Anterior cingulate cortex (tissue), 58 donors: ENCODE results near the gene C1QL1.

ENCODE experiments used
- DNase-seq, 58 donors: peaks; one replicate each; lab custom pipeline; 2025; lab: John Stamatoyannopoulos, UW

C1QL1 gene

DNA sequence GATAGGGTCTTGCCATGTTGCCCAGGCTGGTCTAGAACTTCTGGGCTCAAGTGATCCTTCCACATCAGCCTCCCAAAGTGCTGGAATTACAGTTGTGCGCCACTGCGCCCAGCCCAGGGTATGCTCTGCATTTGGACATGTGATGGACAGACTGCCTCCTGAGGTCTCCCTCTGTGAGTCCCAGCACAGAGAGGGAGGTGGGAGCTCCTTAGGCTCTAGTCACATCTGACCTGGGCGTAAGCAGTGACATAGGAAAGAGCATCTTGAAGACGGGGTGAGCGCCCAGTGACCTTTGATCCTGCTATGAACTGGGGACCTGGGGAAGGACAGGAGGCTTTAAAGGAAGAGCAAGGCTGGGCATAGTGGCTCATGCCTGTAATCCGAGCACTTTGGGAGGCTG, 50.6 kb downstream of the C1QL1 start:
- no peak for DNase-seq

DNA sequence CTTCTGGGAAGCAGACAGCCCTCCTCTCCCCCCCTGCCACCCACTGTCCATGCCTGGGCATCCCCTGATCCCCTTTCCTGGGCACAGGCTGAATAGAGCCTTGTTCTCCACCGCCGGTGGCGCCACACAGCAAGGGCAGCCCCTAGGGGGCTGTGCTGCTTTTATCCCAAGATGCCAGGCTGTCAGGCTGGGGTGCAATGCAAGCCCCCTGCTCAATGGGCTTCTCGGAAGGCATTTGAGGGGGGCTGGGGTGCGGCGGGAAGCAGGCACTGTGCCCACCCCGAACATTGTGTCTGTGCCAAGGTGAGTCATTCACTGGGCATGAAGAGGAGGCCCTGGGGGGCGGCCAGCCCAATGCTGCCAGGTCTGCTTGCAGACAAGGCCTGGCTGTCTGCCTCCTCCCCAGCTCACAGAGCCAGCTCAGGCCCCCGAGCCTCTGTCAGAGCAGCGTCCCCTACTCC, 51.3 kb downstream of the C1QL1 start:
- peak in 55 of 58 donors; percentile 17 to 95 (median 79) for DNase-seq

DNA sequence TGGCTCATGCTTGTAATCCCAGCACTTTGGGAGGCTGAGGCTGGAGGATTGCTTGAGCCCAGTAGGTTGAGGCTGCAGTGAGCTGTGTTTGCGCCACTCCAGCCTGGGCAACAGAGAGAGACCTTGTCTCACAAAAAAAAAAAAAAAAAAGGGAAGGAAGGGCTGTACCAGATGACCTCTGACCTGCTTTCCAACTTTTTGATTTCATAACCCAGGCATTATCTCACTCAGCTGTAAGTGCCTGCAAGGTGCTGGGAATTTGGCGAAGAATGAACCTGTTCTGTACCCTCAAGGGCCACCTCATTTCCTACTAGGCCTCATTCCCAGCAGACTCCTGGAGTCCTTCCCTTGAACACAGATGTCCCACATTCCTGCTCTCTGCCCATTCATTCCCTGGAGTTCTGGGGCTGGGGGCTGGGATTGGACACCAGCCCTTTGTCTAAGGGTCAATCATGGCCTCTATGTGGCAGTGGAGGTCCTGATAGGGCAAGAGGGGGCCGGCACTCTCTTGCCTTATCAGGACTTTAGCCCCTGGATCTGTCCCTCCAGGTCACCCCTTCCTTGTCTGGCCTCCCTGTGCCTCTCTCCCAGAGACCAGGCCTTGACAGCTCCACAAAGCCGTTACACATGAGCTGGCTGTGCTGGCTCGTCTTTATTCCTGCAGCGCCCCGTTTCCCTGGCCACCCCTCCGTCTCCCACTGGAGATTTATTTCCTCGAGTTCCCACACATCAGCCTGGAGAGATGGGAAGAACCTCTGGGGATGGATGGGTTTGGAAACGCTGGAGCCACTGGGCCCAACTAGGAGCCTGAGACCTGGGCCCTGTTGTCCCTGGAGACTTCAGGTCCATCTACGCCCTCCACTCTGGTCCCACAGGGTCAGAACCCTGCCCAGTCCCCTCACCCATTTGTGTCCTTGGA, 52.0 kb downstream of the C1QL1 start:
- DNase-seq = peak in 11 of 58 donors; percentile 46 to 81 (median 70)

DNA sequence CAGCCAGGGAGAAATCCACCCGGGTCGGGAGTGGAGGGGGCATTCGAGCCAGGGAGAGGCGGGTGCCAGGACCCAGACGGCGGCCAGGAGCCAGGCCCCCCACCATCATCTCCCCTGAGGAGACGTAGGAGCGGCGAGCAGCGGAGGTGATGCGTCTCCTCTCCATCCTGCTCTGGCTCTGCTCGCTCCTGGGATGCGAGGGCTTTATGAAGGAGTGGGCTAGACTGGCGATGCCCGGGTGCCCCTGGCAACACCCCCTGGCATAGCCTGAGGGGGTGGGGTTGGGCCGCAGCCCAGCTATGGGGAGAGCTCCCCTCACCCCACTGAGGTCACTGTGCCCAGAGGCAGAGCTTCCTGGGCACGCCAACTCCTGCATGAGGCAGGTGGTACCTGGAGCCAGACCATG, 52.8 kb downstream of the C1QL1 start, which contains the start of gene GFAP:
Gene GFAP, minus strand, starts transcription at position 180 of the 406 bp plus-strand sequence. Its CDS starts 14 bp downstream, at position 166.
- DNase-seq = peak in 46 of 58 donors; percentile 24 to 85 (median 58)

DNA sequence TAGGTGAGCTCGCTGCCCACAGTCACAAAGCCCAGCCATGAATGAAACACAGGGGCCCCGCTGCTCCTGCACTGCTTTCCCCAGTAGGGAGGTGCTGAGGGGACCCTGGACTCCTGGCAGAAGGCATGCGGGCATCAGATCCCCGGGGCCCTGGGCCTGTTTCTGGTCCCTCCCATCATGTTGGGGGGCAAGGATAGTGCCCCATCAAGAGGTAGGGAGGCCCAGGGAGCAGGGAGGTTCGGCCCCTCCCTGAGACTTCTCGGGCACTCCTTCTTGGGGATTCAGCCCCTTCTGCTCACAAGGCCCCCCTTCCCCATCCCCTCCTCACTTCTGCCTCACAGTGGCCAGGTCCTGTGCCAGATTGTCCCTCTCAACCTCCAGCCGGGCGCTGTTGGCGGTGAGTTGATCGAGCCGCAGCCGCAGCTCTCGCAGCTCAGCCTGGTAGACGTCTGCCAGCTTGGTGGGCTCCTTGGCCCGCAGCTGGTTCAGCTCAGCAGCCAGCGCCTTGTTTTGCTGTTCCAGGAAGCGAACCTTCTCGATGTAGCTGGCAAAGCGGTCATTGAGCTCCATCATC, 53.3 kb downstream of the C1QL1 start:
- DNase-seq = peak in 1 of 58 donors; percentile 46

DNA sequence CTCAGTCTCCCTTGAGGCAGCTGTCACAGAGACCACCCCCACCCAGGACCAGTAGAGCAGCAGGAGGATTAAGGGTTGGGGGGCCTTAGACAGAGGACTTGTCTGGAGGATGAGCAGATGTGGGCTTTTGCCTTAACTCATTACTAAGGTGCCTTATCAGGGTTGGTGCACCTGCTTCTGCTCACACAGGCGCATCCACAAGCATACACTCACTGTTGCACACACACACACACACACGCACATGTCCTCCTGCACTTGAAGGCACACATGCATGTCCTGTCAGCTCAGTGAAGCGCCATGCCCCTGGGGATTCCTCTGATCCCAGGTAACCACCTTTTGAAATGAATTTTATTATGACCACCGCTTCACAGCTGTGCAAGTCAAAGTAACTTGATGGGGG, 54.0 kb downstream of the C1QL1 start:
- no peak for DNase-seq

DNA sequence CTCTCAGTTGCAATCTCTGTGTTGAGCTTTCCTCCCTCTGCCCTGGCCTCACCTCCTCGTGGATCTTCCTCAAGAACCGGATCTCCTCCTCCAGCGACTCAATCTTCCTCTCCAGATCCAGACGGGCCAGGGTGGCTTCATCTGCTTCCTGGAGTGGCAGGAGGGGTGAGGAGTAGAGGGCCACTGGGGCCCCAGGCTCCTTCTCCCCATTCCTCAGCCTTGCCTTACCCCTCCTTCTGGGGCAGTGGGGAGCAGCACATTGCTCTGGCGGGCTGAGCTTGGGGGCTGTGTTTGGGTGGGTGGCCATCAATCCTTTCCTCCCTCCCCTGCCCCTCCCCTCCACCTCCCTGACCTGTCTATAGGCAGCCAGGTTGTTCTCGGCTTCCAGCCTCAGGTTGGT, 54.4 kb downstream of the C1QL1 start:
- peak in 2 of 58 donors; percentile 39 to 52 for DNase-seq

DNA sequence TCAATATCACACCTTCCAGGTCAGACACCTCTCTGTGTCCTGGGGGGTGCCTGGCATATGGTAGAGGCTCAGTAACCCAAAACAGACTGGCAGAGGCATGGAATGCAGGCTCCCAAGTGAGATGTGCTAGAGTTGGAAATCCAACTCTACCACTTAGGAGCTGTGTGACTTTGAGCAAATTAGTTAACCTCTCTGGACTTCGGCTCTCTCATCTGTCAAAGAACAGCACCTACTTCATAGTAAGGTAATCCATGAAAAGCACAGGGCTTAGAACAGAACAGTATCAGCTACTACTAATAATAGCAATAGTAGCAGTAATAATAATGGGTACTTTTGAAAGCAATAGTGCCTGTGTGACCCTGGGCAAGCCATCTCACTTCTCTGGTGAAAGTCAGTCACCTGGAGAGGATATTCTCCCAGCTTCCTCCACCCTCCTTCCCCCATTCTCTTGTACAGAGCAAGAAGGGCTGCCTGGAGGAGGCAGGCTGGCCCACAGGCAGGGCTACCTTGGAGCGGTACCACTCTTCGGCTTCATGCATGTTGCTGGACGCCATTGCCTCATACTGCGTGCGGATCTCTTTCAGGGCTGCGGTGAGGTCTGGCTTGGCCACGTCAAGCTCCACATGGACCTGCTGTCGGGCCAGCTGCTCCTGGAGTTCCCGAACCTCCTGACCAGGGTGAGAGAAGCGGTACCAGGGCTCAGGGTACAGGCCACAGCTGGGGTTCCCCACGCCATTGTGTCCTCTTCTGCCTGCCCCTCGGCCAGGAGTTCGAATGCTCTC, 55.1 kb downstream of the C1QL1 start:
- peak in 4 of 58 donors; percentile 30 to 65 (median 38) for DNase-seq

DNA sequence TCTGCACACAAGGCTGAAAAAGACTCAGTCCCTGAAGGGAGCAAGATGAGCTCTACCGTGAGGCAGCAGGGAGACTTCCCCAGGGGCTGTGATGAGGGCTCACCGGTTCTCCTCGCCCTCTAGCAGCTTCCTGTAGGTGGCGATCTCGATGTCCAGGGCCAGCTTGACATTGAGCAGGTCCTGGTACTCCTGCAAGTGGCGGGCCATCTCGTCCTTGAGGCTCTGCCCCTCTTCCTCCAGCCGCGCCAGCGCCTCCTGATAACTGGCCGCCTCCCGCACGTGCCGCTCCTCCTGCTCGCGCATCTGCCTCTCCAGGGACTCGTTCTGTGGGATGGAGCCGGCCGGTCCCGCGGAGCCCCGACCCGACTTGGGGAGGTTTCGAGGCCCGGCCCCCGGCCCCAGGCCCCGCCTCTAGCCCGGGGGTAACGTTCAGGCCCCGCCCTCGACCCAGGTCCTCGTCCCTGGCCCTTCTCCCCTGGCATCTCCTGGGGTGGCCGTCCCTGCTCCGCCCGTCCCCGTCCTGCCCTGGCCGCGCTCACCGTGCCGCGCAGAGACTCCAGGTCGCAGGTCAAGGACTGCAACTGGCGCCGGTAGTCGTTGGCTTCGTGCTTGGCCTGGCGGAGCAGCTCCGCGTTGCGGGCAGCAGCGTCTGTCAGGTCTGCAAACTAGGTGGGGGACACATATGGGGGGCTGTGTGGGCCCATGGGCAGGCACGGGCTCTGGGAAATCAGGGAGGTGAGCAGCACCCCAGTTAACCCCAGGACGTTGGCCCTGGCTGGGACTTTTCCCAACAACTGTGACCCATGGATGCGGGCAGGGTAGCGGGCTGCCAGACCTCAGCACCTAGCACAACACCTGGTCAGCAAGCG, 56.7 kb downstream of the C1QL1 start:
- peak in 18 of 58 donors; percentile 29 to 91 (median 54) for DNase-seq

DNA sequence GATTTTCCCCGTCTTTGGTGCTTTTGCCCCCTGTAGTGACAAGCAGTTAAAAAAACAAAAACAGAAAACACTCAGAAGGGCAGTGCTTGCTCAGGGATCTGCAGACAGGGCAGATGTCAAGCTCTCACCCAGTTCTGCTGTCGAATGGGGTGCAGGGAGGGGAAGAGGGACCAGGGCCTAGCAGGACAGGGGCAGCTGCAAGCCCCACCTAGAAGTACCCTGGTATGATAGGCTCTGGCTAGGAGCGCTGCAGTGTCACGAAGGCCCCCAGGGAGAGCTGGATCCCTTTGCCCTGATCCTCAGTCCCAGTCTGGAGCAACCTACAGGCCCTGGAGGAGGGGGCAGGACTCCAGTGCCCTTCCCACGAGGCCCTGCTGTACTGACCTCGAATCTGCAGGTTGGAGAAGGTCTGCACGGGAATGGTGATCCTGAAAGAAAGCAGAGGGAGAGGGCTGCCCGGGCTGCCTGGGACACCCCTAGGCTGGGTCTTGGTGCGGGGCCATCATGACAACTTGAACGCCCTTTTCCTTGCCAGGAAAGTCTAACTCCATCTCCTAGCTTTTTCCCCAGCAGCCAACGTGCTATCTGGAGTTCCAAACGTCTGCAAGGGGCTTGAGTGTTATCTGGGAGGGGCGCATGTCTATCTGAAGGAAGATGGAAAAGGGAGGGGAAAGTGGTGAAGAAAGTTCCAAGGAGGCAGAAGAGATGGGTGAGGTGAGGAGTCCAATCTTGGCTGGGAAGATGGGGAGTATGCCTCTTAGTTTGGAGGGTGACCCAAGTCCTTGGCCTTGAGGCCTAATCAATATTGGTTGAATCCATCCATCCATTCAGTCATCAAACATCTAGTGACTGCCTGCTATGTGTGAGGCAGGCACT, 57.6 kb downstream of the C1QL1 start:
- DNase-seq = no peak
